IPS DF 4.7 (cell line): ENCODE results near the gene ZNF585A.
"Not testable (repeated sequence)": the region's sequence is repeated elsewhere in the genome, so short reads cannot be mapped to it uniquely, and the experiment has no call there.

Experiments used
- DNase-seq: peaks from one replicate; pipeline ENCODE4 v3.0.0-alpha.2; 2013; ENCODE audit warnings: low spot score; ENCODE audit errors: extremely low read depth

ZNF585A gene

DNA sequence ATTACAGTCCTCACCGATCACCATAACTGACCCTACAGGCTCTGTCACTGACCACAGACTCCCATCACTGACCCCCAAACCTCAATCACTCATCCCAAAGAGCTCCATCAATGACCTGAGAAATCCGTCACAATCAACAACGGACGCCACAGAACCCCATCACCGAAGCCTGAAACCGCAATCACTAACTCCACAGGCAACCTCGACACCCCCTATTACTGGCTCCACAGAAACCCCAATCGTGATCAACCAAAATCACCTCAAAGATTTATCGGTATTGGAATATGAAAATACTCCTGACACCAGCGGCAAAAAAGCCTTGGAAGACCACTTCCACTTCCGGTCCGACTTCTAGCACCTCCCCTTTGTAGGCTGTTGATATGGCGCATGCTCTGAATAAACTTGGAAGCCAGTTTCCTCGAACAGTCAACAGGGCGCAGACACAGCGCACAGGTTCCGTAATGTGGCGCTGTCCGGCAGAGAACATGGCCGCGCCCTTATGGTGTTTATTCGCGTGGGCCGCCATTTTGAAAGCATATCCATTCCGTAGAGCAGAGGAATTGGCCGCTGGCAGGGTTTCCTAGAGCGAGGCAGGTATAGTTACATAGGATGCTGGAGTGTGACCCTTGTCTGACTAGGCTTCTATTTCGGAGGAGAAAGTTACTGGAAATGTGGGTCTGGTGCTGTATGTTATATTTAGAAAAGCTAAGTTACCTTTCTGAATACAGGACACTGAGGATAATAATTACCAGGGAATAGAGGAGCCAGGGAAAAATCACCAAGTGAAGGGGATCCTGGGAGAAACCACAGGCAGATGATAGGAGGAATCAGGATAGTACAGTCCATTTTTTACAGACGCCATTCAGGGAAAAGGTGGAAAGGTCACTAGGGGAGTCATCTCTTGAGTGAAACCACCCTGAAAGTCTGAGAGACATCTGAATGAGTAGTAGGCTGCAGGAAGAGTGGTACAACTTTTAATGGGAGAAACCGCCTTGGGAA, at the start of gene ZNF585A:
TSS of gene ZNF585A (minus strand) at position 328 of the 999 bp plus-strand sequence. CDS start 2,785 bp downstream, outside the sequence.
- peak; percentile 87 for DNase-seq

- no peak for DNase-seq
These were observed 48.6 kb upstream of the ZNF585A start for GRCh38 chr19:37221136-37221535.

DNA sequence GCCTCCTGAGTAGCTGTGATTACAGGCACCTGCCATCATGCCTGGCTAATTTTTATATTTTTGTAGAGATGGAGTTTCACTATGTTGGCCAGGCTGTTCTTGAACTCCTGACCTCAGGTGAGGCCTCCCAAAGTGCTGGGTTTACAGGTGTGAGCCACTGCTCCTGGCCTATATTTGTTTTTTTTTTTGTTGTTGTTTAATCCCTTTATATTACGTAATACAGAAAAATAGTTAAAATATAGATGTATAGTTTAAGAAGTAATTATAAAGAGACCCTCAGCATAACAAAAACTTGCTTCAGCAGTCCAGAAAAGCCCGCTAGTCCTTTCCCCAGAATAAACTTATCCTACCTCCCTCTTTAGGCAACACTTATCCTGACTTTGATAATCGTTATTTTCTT, 47.9 kb upstream of the ZNF585A start:
- DNase-seq, result no peak

GRCh38 chr19:37218592-37218935, 46.1 kb upstream of the ZNF585A start:
- DNase-seq, result no peak

DNA sequence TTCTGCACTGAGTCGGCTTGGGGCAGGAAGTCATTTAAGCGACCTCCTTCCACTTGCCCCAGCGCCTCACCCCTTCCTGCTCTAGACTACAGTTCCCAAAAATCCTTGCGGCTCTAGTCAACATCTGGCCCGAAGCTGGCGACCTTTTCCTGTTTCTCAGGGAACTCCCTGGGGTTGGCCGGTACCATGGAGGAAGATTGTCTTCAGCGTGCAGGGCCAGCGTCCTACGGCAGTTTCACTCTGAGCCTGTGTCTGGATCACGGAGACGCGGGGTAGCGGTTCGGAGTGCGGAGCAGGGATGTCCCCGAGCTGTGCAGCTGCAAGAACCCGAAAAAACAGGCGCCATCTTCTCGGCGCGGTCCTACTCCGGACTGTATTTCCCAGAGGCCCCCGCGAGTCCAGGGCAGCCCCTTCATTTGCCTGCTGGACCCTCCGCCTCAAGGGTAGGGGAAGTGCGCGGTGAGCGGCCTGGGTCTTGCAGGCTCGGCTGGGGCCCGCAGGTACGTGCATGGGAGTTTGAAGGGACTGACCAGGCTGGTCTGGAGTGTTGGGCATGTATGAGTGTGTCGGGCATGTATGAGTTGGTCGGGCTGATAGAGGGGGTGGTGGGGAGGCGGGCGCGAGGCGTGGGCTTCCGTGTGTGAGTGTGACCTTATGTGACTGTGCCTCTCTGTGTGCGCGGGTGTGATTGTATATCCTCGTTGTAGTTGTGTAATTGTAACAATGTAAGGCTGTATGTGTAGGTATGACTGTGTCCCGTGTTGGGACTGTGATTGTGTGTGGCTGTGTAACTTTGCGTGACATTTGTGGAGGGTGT, 45.5 kb upstream of the ZNF585A start, which contains the start of gene ZNF383:
TSS of gene ZNF383 (plus strand) at position 440 of the 817 bp plus-strand sequence. CDS start 12,240 bp downstream, outside the sequence.
- peak; percentile 64 for DNase-seq

- DNase-seq, result no peak
These were observed 44.9 kb upstream of the ZNF585A start for GRCh38 chr19:37217480-37217774.

DNA sequence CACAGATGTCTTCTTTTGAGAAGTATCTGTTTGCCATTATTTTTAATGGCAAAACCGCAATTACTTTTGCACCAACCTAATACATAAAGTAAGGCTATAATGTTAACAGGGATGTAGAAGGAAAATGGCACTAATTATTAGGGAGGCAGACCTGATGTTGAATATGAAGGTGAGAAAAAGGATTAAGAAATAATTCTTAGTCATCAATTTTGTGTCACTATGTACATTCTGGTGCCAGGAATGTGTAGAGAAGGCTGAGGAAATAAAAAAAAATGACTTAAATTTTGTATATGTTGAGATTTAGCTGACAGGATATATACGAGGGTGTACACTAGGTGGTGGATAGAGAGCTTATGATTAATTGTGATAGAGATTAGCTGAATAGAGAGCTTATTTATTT, 25.3 kb upstream of the ZNF585A start:
- no peak for DNase-seq

DNA sequence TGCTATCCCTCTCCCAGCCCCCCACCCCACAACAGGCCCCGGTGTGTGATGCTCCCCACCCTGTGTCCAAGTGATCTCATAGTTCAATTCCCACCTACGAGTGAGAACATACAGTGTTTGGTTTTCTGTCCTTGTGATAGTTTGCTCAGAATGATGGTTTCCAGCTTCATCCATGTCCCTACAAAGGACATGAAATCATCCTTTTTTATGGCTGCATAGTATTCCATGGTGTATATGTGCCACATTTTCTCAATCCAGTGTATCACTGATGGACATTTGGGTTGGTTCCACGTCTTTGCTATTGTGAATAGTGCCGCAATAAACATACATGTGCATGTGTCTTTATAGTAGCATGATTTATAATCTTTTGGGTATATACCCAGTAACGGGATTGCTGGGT, 24.6 kb upstream of the ZNF585A start:
- DNase-seq, result not testable (repeated sequence)

GRCh38 chr19:37195248-37195647, 22.8 kb upstream of the ZNF585A start:
- DNase-seq, result not testable (repeated sequence)

DNA sequence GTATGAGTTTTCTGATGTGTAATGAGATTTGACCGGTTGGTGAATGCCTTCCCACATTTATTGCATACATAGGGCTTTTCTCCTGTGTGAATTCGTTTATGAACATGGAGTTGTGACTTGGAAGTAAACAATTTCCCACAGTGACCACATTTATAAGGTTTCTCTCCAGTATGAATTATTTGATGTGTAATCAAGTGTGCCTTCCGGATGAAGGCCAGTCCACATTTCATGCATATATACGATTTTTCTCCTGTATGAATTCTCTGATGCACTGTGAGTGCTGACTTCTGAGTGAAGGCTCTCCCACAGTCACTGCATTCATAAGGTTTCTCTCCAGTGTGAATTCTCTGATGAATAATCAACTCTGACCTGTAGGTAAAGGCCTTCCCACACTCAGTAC, 13.6 kb upstream of the ZNF585A start:
- DNase-seq, result not testable (repeated sequence)

GRCh38 chr19:37165635-37166034, 6.9 kb downstream of the ZNF585A start:
- DNase-seq, result no peak

DNA sequence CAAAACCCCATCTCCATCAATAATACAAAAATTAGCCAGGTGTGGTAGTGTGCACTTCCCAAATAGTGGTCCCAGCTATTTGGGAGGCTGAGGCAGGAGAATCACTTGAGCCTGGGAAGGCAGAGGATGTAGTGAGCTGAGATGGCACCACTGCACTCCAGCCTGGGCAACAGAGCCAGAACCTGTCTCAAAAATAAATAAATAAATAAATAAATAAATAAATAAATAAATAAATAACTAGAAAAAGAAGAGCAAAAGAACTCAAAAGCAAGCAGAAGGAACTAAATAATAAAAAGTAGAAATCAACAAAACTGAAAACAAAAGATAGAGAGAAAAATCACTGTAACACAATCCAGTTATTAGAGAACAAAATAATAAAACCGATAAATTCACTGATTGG, 12.3 kb downstream of the ZNF585A start:
- DNase-seq, result no peak

- no peak for DNase-seq
These were observed 24.3 kb downstream of the ZNF585A start for GRCh38 chr19:37148214-37148613.

DNA sequence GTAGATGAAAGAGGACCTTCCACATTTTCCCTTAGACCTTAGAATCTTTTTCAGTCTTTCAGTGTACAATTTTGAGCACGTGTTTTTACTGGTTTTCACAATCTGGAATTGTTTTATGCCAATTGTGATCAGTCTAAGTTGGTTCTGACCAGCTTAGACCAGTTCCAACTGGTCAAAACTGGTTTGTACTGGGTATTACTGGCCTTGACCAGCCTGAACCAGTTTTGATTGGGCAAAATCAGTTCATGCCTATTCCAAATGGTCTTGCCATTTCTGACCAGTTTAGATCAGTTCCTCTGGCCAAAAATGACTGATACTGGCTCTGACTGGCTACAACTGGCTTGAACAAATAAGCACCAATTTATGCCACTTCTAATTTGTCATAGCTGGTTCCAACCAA, 36.4 kb downstream of the ZNF585A start:
- no peak for DNase-seq

- DNase-seq, result no peak
These were observed 43.7 kb downstream of the ZNF585A start for GRCh38 chr19:37128821-37129177.

GRCh38 chr19:37127999-37128820, 44.3 kb downstream of the ZNF585A start:
- no peak for DNase-seq

DNA sequence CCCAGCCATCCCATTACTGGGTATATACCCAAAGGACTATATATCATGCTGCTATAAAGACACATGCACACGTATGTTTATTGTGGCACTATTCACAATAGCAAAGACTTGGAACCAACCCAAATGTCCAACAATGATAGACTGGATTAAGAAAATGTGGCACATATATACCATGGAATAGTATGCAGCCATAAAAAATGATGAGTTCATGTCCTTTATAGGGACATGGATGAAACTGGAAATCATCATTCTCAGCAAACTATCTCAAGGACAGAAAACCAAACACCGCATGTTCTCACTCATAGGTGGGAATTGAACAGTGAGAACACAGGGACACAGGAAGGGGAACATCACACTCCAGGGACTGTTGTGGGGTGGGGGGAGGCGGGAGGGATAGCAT, 50.4 kb downstream of the ZNF585A start:
- DNase-seq, result not testable (repeated sequence)

DNA sequence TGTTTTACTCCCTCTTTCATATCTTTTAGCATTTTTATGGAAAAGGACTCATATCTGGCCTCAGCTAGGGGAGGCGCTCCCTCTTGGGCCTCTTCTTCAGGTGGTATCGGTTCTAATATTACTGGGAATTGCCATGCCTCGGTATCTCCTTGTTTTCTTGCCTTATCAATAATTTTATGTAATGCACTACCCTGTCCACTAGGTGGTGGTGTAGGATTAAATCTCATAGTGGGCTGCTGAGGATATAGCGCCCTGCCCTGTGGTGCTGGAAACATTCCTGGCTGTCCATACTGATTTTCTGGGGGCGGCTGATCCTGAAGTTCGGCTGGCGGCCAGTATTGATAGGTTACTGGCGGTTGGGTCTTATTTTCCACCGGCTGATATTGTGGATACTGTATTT, 58.5 kb downstream of the ZNF585A start:
- DNase-seq, result no peak

DNA sequence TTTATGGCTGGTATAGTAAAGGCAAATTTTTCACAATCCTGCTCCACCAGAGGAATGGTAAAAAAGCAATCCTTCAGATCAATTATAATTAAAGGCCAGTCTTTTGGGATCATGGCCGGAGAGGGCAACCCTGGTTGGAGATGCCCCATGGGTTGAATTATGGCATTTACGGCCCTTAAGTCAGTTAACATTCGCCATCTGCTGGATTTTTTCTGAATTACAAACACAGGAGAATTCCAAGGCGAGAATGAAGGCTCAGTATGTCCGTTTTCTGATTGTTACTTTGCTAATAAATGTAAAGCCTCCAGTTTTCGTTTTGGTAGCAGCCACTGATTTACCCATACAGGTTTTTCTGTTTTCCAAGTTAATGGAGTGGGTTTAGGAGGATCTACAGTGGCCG, 60.7 kb downstream of the ZNF585A start:
- DNase-seq, result peak; percentile 16

DNA sequence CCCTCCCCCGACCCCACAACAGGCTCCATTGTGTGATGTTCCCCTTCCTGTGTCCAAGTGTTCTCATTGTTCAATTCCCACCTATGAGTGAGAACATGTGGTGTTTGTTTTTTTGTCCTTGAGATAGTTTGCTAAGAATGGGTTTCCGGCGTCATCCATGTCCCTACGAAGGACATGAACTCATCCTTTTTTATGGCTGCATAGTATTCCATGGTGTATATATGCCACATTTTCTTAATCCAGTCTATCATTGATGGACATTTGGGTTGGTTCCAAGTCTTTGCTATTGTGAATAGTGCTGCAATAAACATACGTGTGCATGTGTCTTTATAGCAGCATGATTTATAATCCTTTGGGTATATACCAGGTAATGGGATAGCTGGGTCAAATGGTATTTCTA, 68.4 kb downstream of the ZNF585A start:
- not testable (repeated sequence) for DNase-seq

DNA sequence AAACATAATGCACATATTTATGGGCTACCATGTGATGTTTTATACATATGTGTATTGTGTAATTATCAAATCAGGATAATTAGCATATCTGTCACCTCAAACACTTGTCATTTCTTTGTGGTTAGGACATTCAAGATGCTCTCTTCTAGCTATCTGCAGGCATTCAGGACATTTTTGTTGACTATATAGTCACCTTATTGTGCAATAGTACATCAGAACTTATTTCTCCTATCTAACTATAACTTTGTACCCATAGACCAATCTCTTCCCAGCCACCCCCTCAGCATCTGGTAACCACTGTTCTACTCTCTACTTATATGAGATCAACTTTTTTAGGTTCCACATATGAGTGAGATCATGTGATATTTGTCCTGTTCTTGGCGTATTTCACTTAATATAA, 73.9 kb downstream of the ZNF585A start:
- no peak for DNase-seq
